Stimulated activated CD4-positive, alpha-beta T cell treated with anti-CD3 and anti-CD28 coated beads, Interleukin-12 subunit alpha, Interleukin-12 subunit beta, amount 100 ng/mL, for 48 hours (primary cell): ENCODE results near the gene OR1J2.

Experiments used
- DNase-seq, 3 donors: peaks; one replicate each; pipeline ENCODE4 v3.0.0-alpha.2; 2020; ENCODE audit warnings: low read depth in 2 of 3, low spot score in 1 of 3

The OR1J2 gene

DNA sequence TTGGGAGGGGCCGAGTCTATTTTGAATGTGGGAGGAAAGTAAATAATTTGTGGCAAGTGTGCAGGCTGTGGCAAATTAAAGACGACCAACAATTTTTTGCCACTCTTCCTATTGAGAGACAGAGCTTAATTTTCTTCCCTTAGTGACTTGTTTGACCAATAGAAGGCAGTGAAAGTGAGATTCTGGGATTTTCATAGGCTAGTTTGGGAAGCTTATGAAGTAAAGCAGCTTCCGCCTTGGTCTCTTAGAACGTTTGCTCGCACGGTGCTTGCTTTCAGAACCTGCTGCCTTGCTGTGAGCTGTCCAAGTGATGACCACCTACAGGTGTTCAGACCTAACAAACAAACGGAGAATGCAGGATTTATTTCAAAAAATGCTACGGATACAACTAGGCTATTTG lies 35.6 kb downstream of the OR1J2 start:
- DNase-seq, result no peak

DNA sequence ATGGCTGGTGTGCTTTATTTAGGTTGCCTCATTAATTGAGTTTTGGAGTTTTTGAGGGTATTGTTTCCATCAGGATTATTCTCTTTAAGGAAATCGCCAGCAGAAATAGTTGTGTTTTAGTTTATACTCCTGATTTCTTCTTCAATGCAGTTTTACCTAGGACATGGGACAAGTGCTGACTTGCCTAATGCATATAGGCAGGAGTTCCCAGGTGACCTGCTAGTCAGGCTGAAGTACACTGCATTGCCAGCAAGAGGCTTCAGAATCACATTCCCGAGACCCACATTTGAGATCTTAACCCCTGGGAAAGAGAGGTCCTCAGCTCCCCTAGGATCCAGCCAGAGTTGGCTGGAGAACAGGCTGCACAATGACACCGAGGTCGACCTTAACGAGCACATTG lies 40.8 kb downstream of the OR1J2 start:
- no peak for DNase-seq

DNA sequence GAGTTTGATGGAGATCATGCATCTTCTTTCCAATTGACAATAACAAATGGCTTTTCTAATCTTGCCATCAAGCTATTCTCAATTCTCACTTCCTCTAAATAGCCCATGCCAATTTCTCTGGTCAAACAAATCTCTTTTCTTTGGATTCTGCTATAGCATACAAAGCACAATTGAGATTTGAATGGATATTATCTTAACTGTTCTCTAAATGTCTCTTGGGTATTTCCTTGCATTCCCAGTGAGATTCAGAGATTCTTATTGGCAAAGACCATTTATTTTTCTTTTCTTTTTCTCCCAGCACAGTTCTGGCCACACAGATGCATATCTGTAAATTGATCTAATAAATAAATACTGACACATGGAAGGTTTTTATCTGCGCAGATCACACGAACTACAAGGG lies 42.2 kb downstream of the OR1J2 start, which contains the start of gene OR1N2:
OR1N2 (plus strand) TSS at position 301 of the 400 bp plus-strand sequence. CDS start 100 bp downstream, outside the sequence.
- DNase-seq, result no peak
